ENCODE results near the gene BCL10.

- TF ChIP-seq TP53 (CRISPR knock-in tag; IDR thresholded peaks at IDR 0.05) (no peak), SP1 (CRISPR knock-in tag; conservative IDR thresholded peaks at IDR 0.05) (no peak), USF2 (CRISPR knock-in tag; IDR thresholded peaks at IDR 0.05) (no peak), PRDM15 (CRISPR knock-in tag; IDR thresholded peaks at IDR 0.05) (no peak), SMAD4 (CRISPR knock-in tag; IDR thresholded peaks at IDR 0.05) (no peak), AFF4 (CRISPR knock-in tag; IDR thresholded peaks at IDR 0.05; ENCODE audit: borderline replicate concordance) (no peak)
Measured at GRCh38 chr1:85229574-85230097, 46.8 kb downstream of the BCL10 start.

All from WTC11 (cell line).